Glutamatergic neuron (in vitro differentiated cells): ENCODE data around the gene DNM3. TPM values are rescaled to one million over a fixed set of nuclear protein-coding genes. Genes with fewer than 3 reads are reported as not detected.

Experiments used
- DNase-seq: peaks from one replicate; pipeline ENCODE4 v3.0.0; 2022
- H3K27ac Mint-ChIP-seq: one replicate; pipeline ENCODE4 v1.8.0; 2020; ENCODE audit warnings: mild to moderate bottlenecking, mixed read lengths, inconsistent platforms; ENCODE audit not compliant: unreplicated experiment
- H3K27me3 Mint-ChIP-seq: one replicate; pipeline ENCODE4 v1.8.0; 2020; ENCODE audit warnings: mild to moderate bottlenecking, moderate library complexity, mixed read lengths, inconsistent platforms; ENCODE audit not compliant: unreplicated experiment
- H3K36me3 Mint-ChIP-seq: one replicate; pipeline ENCODE4 v1.8.0; 2020; ENCODE audit warnings: mild to moderate bottlenecking, mixed read lengths, inconsistent platforms; ENCODE audit not compliant: unreplicated experiment
- H3K4me1 Mint-ChIP-seq: one replicate; pipeline ENCODE4 v1.8.0; 2020; ENCODE audit warnings: mild to moderate bottlenecking, low read depth, mixed read lengths, inconsistent platforms; ENCODE audit not compliant: unreplicated experiment
- H3K4me3 Mint-ChIP-seq: one replicate; pipeline ENCODE4 v1.8.0; 2020; ENCODE audit warnings: mild to moderate bottlenecking, mixed read lengths, inconsistent platforms; ENCODE audit not compliant: unreplicated experiment
- H3K9me3 Mint-ChIP-seq: one replicate; pipeline ENCODE4 v1.8.0; 2020; ENCODE audit warnings: mild to moderate bottlenecking, moderate library complexity, mixed read lengths, inconsistent platforms; ENCODE audit not compliant: unreplicated experiment
- total RNA-seq: library from RNA; stranded (reverse); fragmentation: NEBNext Ultra II Directional; extraction: Animal tissue kit (Norgen Biotek cat#: 25700); gene quantifications from one replicate; pipeline ENCODE4 v1.2.1, GENCODE V29; 2021; ENCODE audit not compliant: unreplicated experiment
- TF ChIP-seq, protein P1 (sequence below): fragments of 200-600 bp; sonication (generic); IDR thresholded peaks from one replicate; pipeline ENCODE4 v1.5.0; 2021; ENCODE audit not compliant: partially characterized antibody, unreplicated experiment

DNM3 gene
- total RNA-seq, 1 donor from 2014 or later: 11.4 TPM

DNA sequence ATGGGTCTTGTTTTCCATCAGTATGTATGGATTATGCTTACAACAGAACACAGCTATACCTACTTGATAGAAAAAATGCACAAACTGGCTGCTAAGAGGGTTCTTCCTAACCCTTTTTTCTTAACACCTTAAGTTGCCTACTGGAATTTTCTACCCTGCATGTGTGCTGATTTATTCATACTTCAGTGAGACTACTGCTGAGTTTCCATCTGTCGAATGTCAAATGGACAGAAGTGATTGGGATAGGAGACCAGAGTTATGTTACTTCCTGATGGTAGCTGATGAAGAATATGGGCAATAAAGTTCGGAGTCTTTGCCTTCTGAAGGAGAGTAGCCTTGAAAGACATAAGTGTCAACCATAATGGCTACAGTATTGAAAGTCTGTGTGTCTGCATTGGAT lies 6.5 kb upstream of the DNM3 start:
- TF ChIP-seq, protein P1, sequence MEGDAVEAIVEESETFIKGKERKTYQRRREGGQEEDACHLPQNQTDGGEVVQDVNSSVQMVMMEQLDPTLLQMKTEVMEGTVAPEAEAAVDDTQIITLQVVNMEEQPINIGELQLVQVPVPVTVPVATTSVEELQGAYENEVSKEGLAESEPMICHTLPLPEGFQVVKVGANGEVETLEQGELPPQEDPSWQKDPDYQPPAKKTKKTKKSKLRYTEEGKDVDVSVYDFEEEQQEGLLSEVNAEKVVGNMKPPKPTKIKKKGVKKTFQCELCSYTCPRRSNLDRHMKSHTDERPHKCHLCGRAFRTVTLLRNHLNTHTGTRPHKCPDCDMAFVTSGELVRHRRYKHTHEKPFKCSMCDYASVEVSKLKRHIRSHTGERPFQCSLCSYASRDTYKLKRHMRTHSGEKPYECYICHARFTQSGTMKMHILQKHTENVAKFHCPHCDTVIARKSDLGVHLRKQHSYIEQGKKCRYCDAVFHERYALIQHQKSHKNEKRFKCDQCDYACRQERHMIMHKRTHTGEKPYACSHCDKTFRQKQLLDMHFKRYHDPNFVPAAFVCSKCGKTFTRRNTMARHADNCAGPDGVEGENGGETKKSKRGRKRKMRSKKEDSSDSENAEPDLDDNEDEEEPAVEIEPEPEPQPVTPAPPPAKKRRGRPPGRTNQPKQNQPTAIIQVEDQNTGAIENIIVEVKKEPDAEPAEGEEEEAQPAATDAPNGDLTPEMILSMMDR: no peak
- Mint-ChIP-seq H3K36me3 (no peaks in the 10 kb centered on the region), H3K4me3 (no peak overlapping the region), H3K27ac (no peak overlapping the region), H3K4me1 (no peaks in the 10 kb centered on the region), H3K9me3 (peaks cover 1% of the 10 kb centered on the region), H3K27me3 (no peaks in the 10 kb centered on the region)
- no peak for DNase-seq

DNA sequence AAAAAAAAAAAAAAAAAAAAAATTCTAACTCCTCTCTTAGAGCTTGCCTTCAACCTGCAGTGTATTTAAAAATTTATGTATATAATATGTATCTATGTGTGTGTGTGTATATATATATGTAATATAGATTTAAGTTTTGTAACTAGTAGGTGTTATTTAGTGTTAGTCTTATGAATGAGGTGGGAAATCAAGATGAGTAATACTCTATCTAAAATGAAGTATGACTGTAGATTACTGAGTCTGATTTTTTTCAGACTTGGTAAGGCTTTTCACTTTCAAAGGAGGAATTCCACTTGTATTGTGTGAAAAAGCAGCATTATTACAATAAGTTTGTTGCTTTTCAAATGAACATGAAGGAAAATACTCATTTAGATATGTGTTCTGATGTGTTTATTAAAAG lies 5.4 kb upstream of the DNM3 start:
- TF ChIP-seq, protein P1: no peak
- Mint-ChIP-seq H3K27me3 (peaks cover 5% of the 10 kb centered on the region), H3K27ac (no peak overlapping the region), H3K9me3 (peaks cover 7% of the 10 kb centered on the region), H3K36me3 (no peaks in the 10 kb centered on the region), H3K4me1 (peaks cover 3% of the 10 kb centered on the region), H3K4me3 (no peak overlapping the region)
- no peak for DNase-seq

DNA sequence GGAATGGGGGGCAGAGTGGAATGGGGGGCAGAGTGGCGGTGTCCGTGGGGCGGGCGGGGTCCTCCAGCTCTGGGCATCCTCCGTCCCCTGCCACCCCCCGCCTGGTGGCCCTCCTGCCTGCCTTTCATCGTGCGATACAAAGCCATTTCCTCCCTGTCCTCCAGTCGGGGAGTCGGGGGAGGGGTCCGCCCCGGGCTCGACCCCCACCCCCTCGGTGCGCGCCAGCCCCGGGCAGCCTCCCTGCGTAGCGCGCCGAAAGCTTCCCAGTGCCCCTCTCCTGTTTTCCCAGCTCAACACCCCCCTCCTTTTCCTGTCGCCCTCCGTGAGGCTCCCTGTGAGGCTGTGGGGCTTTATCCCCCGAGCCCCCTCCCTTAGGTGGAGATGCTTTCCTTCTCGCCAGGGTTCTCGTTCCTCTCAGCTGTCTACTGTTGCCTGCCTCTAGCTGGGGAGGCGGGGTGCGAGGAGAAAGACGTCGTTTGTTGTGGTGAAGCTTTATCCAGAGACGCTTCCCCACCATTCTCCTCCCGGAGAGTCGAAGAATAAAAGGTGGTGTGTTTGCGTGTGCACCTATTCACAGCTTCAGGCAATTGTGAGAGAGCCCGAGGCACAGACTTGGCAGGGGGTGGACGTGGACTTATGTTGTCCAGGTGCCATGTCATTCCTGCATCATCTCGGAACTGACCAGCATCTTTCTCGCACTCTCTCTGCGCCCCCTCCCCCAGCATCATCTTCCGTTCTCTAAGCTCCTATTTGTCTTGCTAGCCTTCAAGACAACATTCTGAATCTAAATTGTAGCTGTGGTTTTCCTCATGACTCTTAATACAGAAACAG lies 848 bp downstream of the DNM3 start:
- Mint-ChIP-seq H3K36me3 (no peaks in the 10 kb centered on the region), H3K9me3 (peaks cover 20% of the 10 kb centered on the region), H3K27me3 (peaks cover 17% of the 10 kb centered on the region), H3K4me3 (peak overlapping the region; percentile 95), H3K4me1 (peaks cover 3% of the 10 kb centered on the region), H3K27ac (peak overlapping the region; percentile 91)
- DNase-seq: peak; percentile 56
- TF ChIP-seq, protein P1: no peak

DNA sequence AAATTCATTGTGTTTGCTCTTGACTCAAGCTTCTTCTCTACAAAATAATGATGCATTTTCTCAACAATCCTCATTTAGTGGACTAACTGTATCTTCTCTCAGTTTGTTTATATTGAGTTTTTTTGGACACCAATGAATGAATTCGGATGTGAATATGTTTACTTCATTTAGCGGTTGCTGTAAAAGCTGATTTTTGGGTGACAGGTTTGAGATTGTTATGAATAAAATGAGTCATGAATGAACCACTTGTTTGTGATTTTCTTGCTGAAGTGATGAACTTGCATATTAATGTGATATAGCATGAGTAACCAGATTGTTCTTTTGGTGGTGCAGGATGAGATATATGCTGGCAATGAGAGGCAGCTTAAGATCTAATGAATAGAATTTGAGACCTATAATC lies 3.1 kb downstream of the DNM3 start:
- H3K36me3 Mint-ChIP-seq: no peaks in the 10 kb centered on the region
- peaks cover 19% of the 10 kb centered on the region for H3K9me3 Mint-ChIP-seq
- peaks cover 3% of the 10 kb centered on the region for H3K4me1 Mint-ChIP-seq
- H3K4me3 Mint-ChIP-seq: no peak overlapping the region
- H3K27ac Mint-ChIP-seq: no peak overlapping the region
- TF ChIP-seq, protein P1: no peak
- no peak for DNase-seq
- peaks cover 17% of the 10 kb centered on the region for H3K27me3 Mint-ChIP-seq

DNA sequence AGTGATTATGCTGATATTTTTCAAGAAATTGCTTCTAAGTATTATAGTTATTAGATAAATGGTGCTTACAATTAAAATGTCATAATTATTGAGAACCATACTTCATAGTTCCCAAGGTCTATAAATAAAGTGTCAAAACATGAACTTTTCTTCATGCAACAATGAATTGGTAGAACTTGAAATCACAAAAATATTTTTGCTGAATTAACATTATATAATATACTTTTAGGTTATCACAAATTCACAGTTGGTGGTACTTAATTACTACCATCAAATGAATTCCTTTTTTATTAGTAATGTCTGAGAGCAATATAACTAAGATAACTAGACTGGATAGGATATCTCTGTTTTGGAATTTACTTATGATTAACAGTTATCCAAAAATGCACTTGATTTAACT lies 4.7 kb downstream of the DNM3 start:
- TF ChIP-seq, protein P1: no peak
- no peak overlapping the region for H3K4me3 Mint-ChIP-seq
- no peaks in the 10 kb centered on the region for H3K4me1 Mint-ChIP-seq
- no peak for DNase-seq
- peaks cover 12% of the 10 kb centered on the region for H3K9me3 Mint-ChIP-seq
- no peak overlapping the region for H3K27ac Mint-ChIP-seq
- peaks cover 11% of the 10 kb centered on the region for H3K27me3 Mint-ChIP-seq
- H3K36me3 Mint-ChIP-seq: no peaks in the 10 kb centered on the region
